GM18498 (cell line): ENCODE measurements around the gene CTSD.
A peak's percentile ranks its signal among the peaks of the same experiment; 100 is the strongest.
"Not testable (repeated sequence)": the region's sequence is repeated elsewhere in the genome, so short reads cannot be mapped to it uniquely, and the experiment has no call there.

Experiments used
- ATAC-seq: cut with Tn5 transposase; IDR thresholded peaks from one replicate; pipeline ENCODE4 v1.9.1; 2021; ENCODE audit warnings: mild to moderate bottlenecking, moderate library complexity; ENCODE audit not compliant: unreplicated experiment

The CTSD gene

GRCh38 chr11:1770528-1770927 lies 6.8 kb upstream of the CTSD start:
- ATAC-seq = no peak

- ATAC-seq = no peak
These were observed 6.3 kb upstream of the CTSD start for GRCh38 chr11:1770061-1770460.

GRCh38 chr11:1769304-1769936 lies 5.7 kb upstream of the CTSD start:
- ATAC-seq = not testable (repeated sequence)

DNA sequence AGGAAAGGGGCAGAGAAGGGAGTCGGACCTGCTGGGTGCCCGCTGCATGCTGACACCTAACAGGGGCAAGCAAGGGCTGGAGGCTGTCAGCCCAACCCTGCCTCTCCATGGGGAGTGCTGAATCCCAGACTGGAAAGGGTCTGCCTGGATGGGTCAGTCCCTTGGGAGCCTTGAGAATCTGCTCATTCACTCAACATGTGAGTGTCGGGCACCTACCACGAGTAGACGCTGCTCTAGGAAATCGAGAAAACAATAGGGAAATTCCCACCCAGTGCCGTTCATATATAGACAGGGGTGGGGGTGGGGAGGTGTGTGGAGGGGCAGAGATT lies 4.4 kb upstream of the CTSD start:
- no peak for ATAC-seq

DNA sequence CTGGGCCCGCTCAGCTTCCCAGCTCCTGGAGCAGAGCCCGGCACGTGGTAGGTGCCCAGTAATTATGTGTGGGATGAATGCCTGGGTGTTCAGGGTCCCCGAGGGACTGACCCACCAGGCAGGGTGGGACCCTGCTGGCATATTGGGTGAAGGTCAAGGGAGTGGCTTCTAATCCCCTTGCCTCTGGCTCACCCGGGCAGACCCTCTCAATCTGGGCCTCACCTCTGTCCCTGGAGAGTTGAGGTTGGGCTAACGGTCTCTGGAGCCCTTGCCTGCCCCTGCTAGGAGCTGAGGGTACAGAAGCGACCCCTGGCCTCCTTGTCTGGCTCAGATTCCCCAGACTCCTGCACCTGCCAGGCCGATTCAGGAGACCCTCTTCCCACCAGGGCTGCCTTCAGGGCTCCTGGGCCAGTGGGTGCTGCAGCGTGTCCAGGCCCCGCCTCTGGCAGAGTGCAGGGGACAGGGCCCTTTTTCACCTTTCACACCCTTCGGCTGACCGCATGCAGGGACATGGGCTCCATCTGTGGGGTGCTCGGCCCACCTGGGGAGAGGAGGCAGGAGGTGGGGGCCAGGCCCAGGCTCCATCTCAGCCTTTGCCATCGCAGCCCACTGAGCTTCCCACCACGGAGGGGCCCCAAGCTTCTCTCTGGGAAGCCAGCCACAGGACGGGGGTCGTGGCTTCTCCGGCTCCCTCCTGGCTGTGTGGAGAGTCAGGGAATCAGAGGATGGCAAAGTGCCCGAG lies 3.8 kb upstream of the CTSD start:
- no peak for ATAC-seq

- ATAC-seq = no peak
These were observed 3.1 kb upstream of the CTSD start for GRCh38 chr11:1766719-1767398.

- ATAC-seq = no peak
These were observed 2.4 kb upstream of the CTSD start for GRCh38 chr11:1765871-1766718.

- ATAC-seq = peak; percentile 25
These were observed 361 bp downstream of the CTSD start for GRCh38 chr11:1763336-1763795.

DNA sequence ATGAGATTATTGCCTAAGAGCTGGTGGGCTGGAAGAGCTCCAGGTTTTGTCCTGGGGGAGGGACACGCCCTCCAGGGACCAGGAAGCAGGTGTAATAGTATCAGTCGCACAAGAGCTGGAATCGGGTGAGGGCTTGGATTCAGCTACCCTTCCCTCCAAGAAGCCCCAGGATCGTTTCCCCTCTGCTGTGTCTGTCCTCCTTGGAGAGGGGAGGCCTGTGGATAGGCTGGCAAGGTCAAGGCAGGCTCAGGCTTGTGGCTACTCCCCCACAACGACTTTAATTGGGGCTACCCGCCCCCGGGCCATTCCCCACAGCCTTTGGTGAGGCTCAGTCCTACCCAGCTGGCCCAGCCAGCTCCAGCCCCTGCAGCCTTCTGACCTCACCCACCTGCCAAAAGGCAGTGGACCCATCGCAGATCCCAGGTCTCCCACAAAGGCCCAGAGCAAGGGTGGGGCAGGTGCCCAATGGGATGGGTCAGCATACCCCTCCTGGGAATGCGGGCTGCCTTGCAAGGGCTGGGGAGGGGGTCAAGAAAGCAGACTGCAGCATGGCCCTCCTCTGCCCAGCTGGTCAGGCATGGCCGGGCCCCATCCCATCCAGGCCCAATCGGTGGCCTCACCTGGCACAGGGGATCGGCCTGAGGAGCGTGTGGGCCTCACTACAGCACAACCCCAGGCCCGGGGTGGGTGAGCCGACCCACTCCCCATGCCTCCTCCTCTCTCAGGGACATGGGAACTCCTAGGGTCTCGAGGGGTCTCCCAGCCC lies 1.0 kb downstream of the CTSD start:
- no peak for ATAC-seq

- ATAC-seq = no peak
These were observed 1.7 kb downstream of the CTSD start for GRCh38 chr11:1761857-1762536.

GRCh38 chr11:1761110-1761856 lies 2.4 kb downstream of the CTSD start:
- no peak for ATAC-seq

DNA sequence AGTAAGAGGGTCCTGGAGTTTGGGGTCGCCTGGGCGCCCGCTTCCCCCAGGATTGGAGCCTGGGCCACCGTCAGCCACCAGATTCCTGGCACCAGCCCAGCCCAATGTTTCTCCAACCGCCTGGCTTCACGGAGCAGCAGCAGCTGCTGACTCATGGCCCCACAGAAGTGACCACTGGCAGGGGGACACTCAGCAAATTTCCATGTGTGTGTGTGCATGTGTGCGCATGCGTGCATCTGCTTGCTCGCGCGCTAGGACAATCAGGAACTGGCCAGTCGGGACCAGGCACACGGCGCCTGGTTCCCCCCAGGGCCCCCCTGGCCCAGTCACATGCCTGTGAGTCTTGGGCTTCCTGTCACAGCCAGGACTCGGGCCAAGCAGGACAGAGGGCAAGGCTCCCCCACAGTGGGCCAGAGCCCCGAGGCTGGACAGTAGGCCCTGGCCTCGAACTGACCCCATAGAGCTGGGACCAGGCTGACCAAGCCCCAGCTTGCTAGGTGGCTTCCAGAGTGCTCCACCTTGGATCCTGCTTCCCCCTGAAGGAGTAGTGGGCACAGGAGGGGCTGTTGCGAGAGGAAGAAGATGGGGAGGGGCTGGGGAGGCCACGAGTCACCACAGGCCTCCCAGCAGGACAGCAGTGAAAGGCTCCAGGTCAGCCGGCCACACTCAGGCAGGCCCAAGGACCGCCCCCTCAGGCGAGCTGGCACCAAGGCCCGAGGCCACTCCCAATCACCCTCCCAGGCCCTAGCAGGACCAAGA lies 3.2 kb downstream of the CTSD start:
- ATAC-seq = no peak

GRCh38 chr11:1759851-1760220 lies 3.9 kb downstream of the CTSD start:
- ATAC-seq = no peak

DNA sequence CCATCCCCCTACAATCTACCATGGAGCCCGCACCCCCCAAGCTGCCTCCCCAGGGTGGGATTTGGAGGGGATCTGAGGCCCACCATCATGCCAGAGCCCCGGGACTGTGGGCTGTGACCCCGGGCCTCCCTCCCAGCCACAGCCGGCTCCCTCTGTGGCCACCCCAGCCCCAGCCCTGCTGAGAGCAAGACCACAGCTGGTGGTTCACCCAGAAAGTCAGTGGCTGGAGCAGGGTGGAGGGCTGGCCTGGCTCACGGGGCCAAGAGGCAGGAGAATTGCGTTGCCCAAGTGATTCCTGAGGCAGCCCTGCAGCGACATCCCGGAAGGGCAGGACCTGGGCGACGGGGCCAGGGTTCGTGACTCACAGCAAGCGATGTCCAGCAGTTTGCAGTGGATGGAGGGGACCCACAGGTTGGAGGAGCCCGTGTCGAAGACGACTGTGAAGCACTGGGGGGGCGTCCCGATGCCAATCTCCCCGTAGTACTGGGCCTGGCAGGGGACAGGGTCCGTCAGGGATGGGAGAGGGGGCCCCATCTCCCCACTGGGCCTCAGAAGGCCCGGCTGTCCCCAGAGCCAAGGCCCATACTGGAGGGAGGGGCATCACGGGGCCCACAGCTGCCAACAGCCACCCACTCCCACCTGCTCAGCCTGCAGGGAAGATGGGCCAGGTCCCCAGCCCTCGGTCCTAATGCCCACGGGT lies 4.4 kb downstream of the CTSD start:
- ATAC-seq = no peak

DNA sequence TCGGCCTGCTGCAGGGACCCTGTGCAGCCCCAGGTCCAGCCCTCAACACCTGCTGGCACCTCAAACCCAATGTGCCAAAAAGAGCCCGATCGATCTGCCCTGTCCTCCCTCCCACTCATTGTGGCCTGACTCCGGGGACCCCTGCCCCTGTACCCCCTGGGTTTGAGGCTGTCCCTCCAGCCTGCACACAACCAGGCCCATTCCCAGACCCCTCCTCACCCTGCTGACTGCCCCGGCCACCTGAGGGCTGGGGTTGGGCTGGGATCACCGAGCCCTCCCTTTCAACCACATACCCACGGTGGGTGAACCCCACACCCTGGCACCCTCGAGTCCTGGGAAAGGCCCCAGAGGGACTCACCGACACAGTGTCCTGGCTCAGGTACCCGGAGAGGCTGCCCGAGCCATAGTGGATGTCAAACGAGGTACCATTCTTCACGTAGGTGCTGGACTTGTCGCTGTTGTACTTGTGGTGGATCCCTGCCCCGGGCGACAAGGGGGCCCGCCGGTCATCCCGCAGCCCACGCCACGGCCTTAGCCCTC lies 5.0 kb downstream of the CTSD start:
- no peak for ATAC-seq

GRCh38 chr11:1757861-1758610 lies 5.7 kb downstream of the CTSD start:
- no peak for ATAC-seq
